Stomach (tissue), 9 donors: ENCODE data around the gene SLC16A10. TPM values are rescaled to one million over a fixed set of nuclear protein-coding genes. Genes with fewer than 3 reads are reported as not detected.

Experiments
- DNase-seq, 2 donors: peaks; one replicate each; pipeline versions ENCODE4 v3.0.0 to v3.0.0-alpha.2; 2013 to 2019
- H3K27ac ChIP-seq, 5 donors: fragments of 200-600 bp in 4 of 5; sonication (generic) in 4 of 5; one replicate each; pipeline ENCODE4 v1.5.1; 2013 to 2019; ENCODE audit warnings: mild to moderate bottlenecking in 1 of 5, moderate library complexity in 1 of 5
- H3K27me3 ChIP-seq, 3 donors: fragments of 200-600 bp; sonication (generic); one replicate each; pipeline ENCODE4 v1.5.1; 2017 to 2019; ENCODE audit warnings: mixed run types in 1 of 3
- H3K36me3 ChIP-seq, 4 donors: fragments of 200-600 bp; sonication (generic); 1 replicate in 3 of 4; 2 replicates in 1 of 4; pipeline ENCODE4 v1.5.1; 2016 to 2019
- H3K4me1 ChIP-seq, 4 donors: fragments of 200-600 bp; sonication (generic); one replicate each; pipeline ENCODE4 v1.5.1; 2016 to 2019
- H3K4me3 ChIP-seq, 4 donors: fragments of 200-600 bp; sonication (generic) in 3 of 4; one replicate each; pipeline ENCODE4 v1.5.1; 2016 to 2019; ENCODE audit warnings: mild to moderate bottlenecking in 1 of 4
- H3K9me3 ChIP-seq, 4 donors: fragments of 200-600 bp; sonication (generic); one replicate each; pipeline ENCODE4 v1.5.1; 2016 to 2019
- EP300 ChIP-seq: sonication (generic); formaldehyde crosslinking; IDR thresholded peaks from one replicate; pipeline ENCODE4 v1.6.1; 2017; ENCODE audit warnings: antibody characterized with exemption
- POLR2A ChIP-seq, 4 donors: fragments of 450-650 bp; IDR thresholded peaks; one replicate each; pipeline ENCODE4 v1.6.1; 2016; ENCODE audit warnings: antibody characterized with exemption in 4 of 4, control low read depth in 2 of 4, mild to moderate bottlenecking in 1 of 4, moderate library complexity in 1 of 4
- POLR2AphosphoS5 ChIP-seq, 3 donors: sonication (generic); formaldehyde crosslinking; IDR thresholded peaks; one replicate each; pipeline ENCODE4 v1.6.1; 2016; ENCODE audit warnings: antibody characterized with exemption in 3 of 3
- WGBS, 5 donors: extraction: QIAGEN DNeasy Blood & Tissue Kit in 3 of 5; methylation state at CpG; one replicate each; pipeline versions ENCODE4 v1.1.5 to v1.1.7; 2013 to 2018; 5-methylcytosine and 5-hydroxymethylcytosine counted together
- intact Hi-C: fragments of 100-400 bp; cut with DNase I; formaldehyde crosslinking; loops from one replicate; pipeline ENCODE4 v1.15.1; 2023; ENCODE audit warnings: low total_unique reads
- polyA plus RNA-seq, 3 donors: library from polyadenylated mRNA; stranded (reverse); fragments of 200-250 nt; gene quantifications; one replicate each; pipeline ENCODE4 v1.2.3, GENCODE V29; 2013
- total RNA-seq, 5 donors: library from RNA; depleted of rRNA; stranded (reverse); fragments of >200 nt; gene quantifications; one replicate each; pipeline versions ENCODE4 v1.1.0 to v1.2.3, GENCODE V29; 2014 to 2016
- TF ChIP-seq, protein P1 (sequence below), 7 experiments: fragments of 450-650 bp in 4 of 7; fragments of 200-600 bp in 3 of 7; sonication (generic) in 3 of 7; IDR thresholded peaks; one replicate each; pipeline ENCODE4 v1.5.1; 2016 to 2019; ENCODE audit warnings: antibody characterized with exemption in 7 of 7, control low read depth in 2 of 7, mild to moderate bottlenecking in 1 of 7
- donor health status: healthy with polysubstance abuse.
- donor health status: Bipolar disorder and iron deficiency.
- donor health status: healthy.

Gene SLC16A10
- total and polyA plus RNA-seq, 8 donors = 0.46 to 206 (median 8.5) TPM

DNA sequence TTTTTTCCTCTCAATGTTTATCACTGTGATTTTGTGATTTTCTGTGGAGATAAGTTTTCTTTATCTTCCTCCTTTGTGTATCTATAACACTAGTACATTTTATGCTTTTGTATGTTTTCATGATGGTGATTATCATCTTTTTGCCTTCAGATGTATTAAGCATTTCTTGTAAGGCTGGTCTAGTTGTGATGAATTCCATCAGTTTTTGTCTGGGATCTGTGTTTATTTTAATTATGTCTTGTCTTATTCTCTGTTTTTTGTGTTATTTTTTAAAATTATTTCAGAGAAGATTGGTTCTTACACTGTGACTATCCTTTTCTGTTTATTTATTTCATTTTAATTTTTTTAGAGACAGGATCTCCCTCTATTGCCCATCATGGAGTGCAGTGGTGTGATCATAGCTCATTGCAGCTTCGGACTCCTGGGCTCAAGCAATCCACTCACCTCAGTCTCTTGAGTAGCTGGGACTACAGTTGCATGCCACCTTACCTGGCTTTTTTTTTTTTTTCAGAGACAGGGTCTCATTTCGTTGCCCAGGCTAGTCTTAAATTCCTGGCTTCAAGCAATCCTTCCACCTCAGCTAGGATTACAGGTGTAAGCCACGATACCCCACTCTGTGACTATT is 187.4 kb downstream of the SLC16A10 start:
- no peak for TF ChIP-seq EP300
- TF ChIP-seq, protein P1, sequence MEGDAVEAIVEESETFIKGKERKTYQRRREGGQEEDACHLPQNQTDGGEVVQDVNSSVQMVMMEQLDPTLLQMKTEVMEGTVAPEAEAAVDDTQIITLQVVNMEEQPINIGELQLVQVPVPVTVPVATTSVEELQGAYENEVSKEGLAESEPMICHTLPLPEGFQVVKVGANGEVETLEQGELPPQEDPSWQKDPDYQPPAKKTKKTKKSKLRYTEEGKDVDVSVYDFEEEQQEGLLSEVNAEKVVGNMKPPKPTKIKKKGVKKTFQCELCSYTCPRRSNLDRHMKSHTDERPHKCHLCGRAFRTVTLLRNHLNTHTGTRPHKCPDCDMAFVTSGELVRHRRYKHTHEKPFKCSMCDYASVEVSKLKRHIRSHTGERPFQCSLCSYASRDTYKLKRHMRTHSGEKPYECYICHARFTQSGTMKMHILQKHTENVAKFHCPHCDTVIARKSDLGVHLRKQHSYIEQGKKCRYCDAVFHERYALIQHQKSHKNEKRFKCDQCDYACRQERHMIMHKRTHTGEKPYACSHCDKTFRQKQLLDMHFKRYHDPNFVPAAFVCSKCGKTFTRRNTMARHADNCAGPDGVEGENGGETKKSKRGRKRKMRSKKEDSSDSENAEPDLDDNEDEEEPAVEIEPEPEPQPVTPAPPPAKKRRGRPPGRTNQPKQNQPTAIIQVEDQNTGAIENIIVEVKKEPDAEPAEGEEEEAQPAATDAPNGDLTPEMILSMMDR (IDR thresholded peaks at IDR 0.05) = no peak
- no peak for TF ChIP-seq POLR2A (IDR thresholded peaks at IDR 0.05)
- no peak for TF ChIP-seq POLR2AphosphoS5 (IDR thresholded peaks at IDR 0.05)
- 93 to 100% (median 96%) methylated on average over 3 of the region's 3 CpGs for WGBS, 5 donors
- no peaks in the 10 kb centered on the region for H3K27me3 ChIP-seq
- H3K27ac ChIP-seq = no peak overlapping the region
- H3K4me3 ChIP-seq = no peak overlapping the region
- H3K36me3 ChIP-seq = peaks cover 31 to 87% (median 75%) of the 10 kb centered on the region in 4 donors
- H3K4me1 ChIP-seq = no peaks in the 10 kb centered on the region
- peaks cover 3 to 29% (median 24%) of the 10 kb centered on the region in 4 donors for H3K9me3 ChIP-seq
- intact Hi-C loops = no loop called here
- peak in 1 of 2 donors; percentile 17 for DNase-seq

DNA sequence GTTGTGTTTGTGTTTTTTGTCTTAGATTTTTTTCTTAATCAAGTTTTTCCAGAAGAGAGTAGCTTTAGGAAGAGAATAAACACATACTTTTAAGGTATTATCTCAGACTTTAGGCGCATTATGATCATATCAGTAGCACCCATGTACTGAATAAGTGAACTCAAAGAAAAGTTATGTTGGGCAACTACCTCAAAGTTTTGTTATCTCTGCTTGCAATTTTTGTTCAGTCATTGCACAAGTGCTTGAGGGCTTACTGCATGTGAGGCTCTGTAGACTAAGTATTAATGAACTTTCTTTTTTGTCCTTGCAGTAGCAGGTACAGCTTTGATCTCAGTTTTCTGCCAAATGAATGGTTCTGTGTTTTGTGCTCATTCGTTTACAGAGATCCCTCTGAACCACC is 189.0 kb downstream of the SLC16A10 start:
- no peaks in the 10 kb centered on the region for H3K4me1 ChIP-seq
- H3K9me3 ChIP-seq = peaks cover 3 to 29% (median 24%) of the 10 kb centered on the region in 4 donors
- WGBS, 5 donors = 88 to 97% (median 95%) methylated on average over 2 of the region's 2 CpGs
- intact Hi-C loops = no loop called here
- H3K27me3 ChIP-seq = no peaks in the 10 kb centered on the region
- H3K27ac ChIP-seq = no peak overlapping the region
- TF ChIP-seq EP300 (no peak), POLR2AphosphoS5 (IDR thresholded peaks at IDR 0.05) (no peak), POLR2A (IDR thresholded peaks at IDR 0.05) (no peak)
- TF ChIP-seq, protein P1 (IDR thresholded peaks at IDR 0.05) = no peak
- no peak overlapping the region for H3K4me3 ChIP-seq
- peaks cover 31 to 89% (median 71%) of the 10 kb centered on the region in 4 donors for H3K36me3 ChIP-seq
- no peak for DNase-seq

DNA sequence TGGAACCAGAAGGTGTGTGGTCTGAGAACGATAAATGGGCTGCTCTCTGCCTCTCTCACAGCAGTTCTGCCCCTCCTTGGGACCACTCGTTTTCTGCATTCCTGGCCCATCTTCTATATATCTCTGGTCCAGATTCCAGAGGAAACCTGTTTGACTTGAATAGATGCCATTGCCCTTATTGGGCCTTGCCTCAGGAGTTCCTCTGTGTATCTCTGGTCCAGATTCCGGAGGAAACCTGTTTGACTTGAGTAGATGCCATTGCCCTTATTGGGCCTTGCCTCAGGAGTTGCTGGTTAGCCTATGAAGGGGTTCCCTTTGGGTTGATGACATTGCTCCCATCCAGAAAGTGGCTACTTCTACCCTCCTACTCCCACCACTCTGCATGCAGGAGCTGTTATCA is 189.4 kb downstream of the SLC16A10 start:
- no peak for DNase-seq
- H3K4me1 ChIP-seq = no peaks in the 10 kb centered on the region
- intact Hi-C loops = no loop called here
- H3K27ac ChIP-seq = no peak overlapping the region
- no peaks in the 10 kb centered on the region for H3K27me3 ChIP-seq
- no peak for TF ChIP-seq EP300
- no peak for TF ChIP-seq POLR2A (IDR thresholded peaks at IDR 0.05)
- TF ChIP-seq, protein P1 (IDR thresholded peaks at IDR 0.05) = no peak
- TF ChIP-seq POLR2AphosphoS5 (IDR thresholded peaks at IDR 0.05) = no peak
- H3K9me3 ChIP-seq = peaks cover 3 to 29% (median 24%) of the 10 kb centered on the region in 4 donors
- WGBS, 5 donors = 83 to 93% (median 86%) methylated on average over 3 of the region's 3 CpGs
- H3K36me3 ChIP-seq = peaks cover 31 to 89% (median 71%) of the 10 kb centered on the region in 4 donors
- no peak overlapping the region for H3K4me3 ChIP-seq

DNA sequence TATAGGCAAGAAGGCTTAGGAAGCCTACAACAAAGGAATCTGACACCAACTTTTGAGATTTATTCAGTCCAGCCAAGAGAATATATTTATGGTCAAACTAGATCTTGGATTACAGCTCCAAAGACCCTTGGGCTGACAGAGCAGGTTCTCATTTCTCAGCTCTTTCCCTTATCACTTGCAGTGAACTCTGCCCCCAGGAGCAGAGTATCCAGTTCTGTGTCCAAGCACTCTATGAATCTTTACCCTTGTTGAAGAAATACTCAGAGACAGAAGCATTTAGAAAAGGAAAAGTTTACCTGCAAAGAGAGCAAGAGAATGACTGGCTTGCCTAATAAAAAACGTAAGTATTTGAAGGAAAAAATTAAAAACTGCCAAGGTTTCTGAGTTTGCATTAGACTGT is 190.5 kb downstream of the SLC16A10 start:
- Histone ChIP-seq H3K4me3 (no peak overlapping the region), H3K36me3 (peaks cover 31 to 81% (median 70%) of the 10 kb centered on the region in 4 donors), H3K9me3 (peaks cover 3 to 29% (median 23%) of the 10 kb centered on the region in 4 donors), H3K27ac (no peak overlapping the region), H3K27me3 (no peaks in the 10 kb centered on the region), H3K4me1 (no peaks in the 10 kb centered on the region)
- TF ChIP-seq, protein P1 (IDR thresholded peaks at IDR 0.05) = no peak
- no peak for TF ChIP-seq POLR2A (IDR thresholded peaks at IDR 0.05)
- no peak for TF ChIP-seq EP300
- TF ChIP-seq POLR2AphosphoS5 (IDR thresholded peaks at IDR 0.05) = no peak
- intact Hi-C loops = no loop called here
- DNase-seq = no peak
- WGBS, 5 donors = 86 to 98% (median 94%) methylated on average over 1 of the region's 1 CpG
